HEK293T (cell line): ENCODE results near the gene BCR.

Experiments used
- FOXK2 ChIP-seq: fragments of 450-650 bp; IDR thresholded peaks from 2 replicates; pipeline ENCODE4 v1.6.1; 2016; ENCODE audit warnings: mild to moderate bottlenecking
- FOXM1 ChIP-seq: fragments of 450-650 bp; IDR thresholded peaks from 2 replicates; pipeline ENCODE4 v1.6.1; 2017; ENCODE audit warnings: mild to moderate bottlenecking, borderline replicate concordance
- SP1 ChIP-seq: fragments of 450-650 bp; IDR thresholded peaks from 2 replicates; pipeline ENCODE4 v1.6.1; 2017
- SUZ12 ChIP-seq: fragments of 450-650 bp; IDR thresholded peaks from 2 replicates; pipeline ENCODE4 v1.6.1; 2016; ENCODE audit warnings: mild to moderate bottlenecking
- TARDBP ChIP-seq: fragments of 450-650 bp; IDR thresholded peaks from 2 replicates; pipeline ENCODE4 v1.6.1; 2016
- ZNF384 ChIP-seq: fragments of 450-650 bp; IDR thresholded peaks from 2 replicates; pipeline ENCODE4 v1.6.1; 2016

- TF ChIP-seq ZNF384, result no peak
- no peak for TF ChIP-seq SP1
- TF ChIP-seq FOXK2, result no peak
- no peak for TF ChIP-seq FOXM1
- no peak for TF ChIP-seq SUZ12
- no peak for TF ChIP-seq TARDBP
These were observed 52.8 kb downstream of the BCR start for GRCh38 chr22:23233084-23233531.
